Effector memory CD4-positive, alpha-beta T cell (primary cell): ENCODE results near the gene DROSHA.

Experiments
- DNase-seq, 3 donors: peaks; one replicate each; pipeline ENCODE4 v3.0.0-alpha.2; 2020
- H3K27ac ChIP-seq: 2 replicates; pipeline ENCODE4 v1.7.0; 2013; ENCODE audit warnings: mild to moderate bottlenecking, low read length, moderate library complexity; ENCODE audit not compliant: insufficient read depth, poor library complexity, severe bottlenecking
- H3K27me3 ChIP-seq: replicated peaks from 2 replicates; pipeline ENCODE4 v1.7.0; 2013; ENCODE audit warnings: mild to moderate bottlenecking, low read length; ENCODE audit not compliant: insufficient read depth, control insufficient read depth, poor library complexity, severe bottlenecking
- H3K36me3 ChIP-seq: 2 replicates; pipeline ENCODE4 v1.7.0; 2013; ENCODE audit warnings: mild to moderate bottlenecking, low read length, moderate library complexity; ENCODE audit not compliant: control insufficient read depth, insufficient read depth
- H3K4me1 ChIP-seq: 2 replicates; pipeline ENCODE4 v1.7.0; 2013; ENCODE audit warnings: low read length, mild to moderate bottlenecking; ENCODE audit not compliant: control insufficient read depth, insufficient read depth, poor library complexity, severe bottlenecking
- H3K4me3 ChIP-seq: 2 replicates; pipeline ENCODE4 v1.7.0; 2013; ENCODE audit warnings: low read length, low read depth, mild to moderate bottlenecking; ENCODE audit not compliant: insufficient read depth, poor library complexity, severe bottlenecking
- H3K9me3 ChIP-seq: 2 replicates; pipeline ENCODE4 v1.7.0; 2013; ENCODE audit warnings: mild to moderate bottlenecking, low read length, moderate library complexity; ENCODE audit not compliant: control insufficient read depth

DROSHA gene

DNA sequence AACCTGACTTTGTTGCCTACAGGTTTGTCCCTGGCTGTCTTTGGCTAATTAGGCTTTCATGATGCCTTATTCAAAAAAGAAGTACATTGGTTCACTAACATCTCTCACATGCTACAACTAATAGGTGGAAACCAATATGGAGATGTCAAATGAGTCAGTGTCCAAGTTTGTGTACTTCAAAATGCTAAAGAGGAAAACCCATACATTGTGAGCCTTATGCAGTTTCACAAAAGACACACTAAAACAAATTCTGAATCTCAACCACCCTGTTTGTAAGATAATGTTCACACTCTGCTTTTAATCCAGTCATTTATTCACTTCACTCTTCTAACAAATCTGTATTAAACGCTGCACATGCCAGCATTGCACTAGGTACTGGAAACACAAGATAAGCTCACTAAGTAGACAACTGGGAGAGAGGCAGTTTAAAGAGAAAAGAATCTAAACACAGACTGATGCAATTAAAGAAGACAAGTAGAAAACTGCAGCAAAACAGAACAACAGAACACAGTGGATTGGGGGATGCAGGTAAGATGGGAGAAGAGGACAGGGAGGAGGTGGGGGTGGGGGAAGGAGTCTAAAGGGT is 104.1 kb downstream of the DROSHA start:
- Histone ChIP-seq H3K27me3 (no peaks in the 10 kb centered on the region), H3K4me1 (no peaks in the 10 kb centered on the region), H3K9me3 (no peaks in the 10 kb centered on the region), H3K27ac (no peak overlapping the region), H3K36me3 (peaks cover 15% of the 10 kb centered on the region), H3K4me3 (no peak overlapping the region)
- DNase-seq: no peak

DNA sequence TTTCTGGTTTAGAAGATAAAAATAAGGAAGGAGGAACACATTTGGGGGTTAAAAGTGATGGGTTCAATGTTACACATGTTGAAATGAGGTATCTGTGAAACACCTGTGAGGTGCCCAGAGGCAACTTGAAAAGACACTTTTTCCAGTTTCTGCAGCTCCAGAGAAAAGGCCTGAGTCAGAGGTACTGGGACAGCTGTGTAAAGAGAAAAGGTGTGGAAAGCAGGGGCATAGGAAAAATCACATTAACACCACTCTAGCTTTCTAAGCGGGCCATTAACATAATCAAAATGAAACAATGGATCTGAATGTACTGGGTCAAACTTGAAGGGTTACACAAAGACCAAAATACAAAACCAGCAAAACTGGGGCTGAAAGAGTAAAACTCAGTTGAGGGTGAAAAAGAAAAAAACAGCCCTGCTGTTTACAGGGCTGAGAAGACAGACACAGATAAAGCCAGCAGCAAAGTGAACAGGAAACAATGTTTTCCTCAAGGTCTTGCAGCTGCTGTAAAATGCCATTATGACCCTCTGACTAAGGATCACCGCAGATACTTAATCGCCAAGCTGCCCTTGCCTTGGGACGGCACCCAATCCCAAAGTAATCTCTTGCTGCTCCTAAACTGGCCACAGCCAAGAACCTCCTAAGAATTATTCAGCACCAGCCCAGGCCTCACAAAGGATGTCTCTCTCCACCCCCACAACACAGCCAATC is 104.7 kb downstream of the DROSHA start:
- H3K4me3 ChIP-seq: no peak overlapping the region
- no peaks in the 10 kb centered on the region for H3K4me1 ChIP-seq
- H3K36me3 ChIP-seq: peaks cover 21% of the 10 kb centered on the region
- no peaks in the 10 kb centered on the region for H3K9me3 ChIP-seq
- no peaks in the 10 kb centered on the region for H3K27me3 ChIP-seq
- no peak for DNase-seq
- H3K27ac ChIP-seq: no peak overlapping the region

DNA sequence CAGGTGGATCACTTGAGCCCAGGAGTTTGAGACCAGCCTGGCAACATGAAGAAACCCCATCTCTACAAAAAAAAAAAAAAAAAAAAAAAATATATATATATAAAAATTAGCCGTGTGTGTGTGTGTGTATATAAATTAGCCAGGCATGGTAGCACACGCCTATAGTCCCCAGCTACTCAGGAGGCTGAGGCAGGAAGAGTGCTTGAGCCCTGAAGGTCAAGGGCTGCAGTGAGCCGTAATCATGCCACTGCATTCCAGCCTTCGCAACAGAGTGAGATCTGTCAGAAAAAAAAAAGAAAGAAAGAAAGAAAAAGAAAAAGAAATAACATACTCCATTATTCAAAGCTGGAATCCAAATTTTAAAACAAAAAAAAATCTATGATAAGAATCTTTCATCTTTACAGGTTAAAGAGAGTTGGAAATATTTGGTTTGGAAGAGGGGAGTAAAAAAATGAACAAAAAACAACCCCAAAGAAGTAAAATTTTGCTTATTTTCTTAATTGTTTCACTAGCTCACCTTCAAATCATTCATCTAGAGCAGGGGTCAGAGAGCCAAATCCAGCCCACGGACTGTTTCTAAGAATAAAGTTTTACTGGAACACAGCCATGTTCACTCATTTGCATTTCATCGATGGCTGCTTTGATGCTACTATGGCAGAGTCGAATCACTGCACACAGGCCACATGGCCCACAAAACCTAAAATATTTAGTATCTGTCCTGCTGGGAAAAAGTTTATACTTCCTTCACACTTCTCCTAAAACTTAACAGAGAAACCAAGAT is 109.9 kb downstream of the DROSHA start:
- Histone ChIP-seq H3K4me3 (no peak overlapping the region), H3K36me3 (peaks cover 55% of the 10 kb centered on the region), H3K27me3 (no peaks in the 10 kb centered on the region), H3K4me1 (no peaks in the 10 kb centered on the region), H3K27ac (no peak overlapping the region), H3K9me3 (no peaks in the 10 kb centered on the region)
- DNase-seq: no peak

DNA sequence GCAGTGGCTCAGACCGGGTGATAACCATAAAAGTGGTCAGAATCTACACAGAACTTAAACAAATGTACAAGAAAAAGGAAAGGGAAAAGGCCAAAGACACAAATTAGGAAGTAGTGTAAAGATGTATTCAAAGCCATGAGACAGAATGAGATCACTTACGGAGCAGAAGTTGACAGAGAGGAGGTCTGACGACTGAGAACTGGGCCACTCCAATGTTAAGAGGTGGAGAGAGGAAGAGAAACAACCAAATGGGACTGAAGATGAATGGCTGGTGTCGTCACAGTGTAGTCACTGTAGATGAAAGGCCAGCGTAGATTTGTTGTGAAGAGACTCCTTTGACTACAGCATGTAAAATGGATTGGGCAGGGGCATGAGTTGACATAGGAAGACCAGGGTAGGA is 114.4 kb downstream of the DROSHA start:
- DNase-seq: no peak
- Histone ChIP-seq H3K36me3 (peaks cover 69% of the 10 kb centered on the region), H3K4me3 (no peak overlapping the region), H3K27me3 (no peaks in the 10 kb centered on the region), H3K27ac (no peak overlapping the region), H3K9me3 (no peaks in the 10 kb centered on the region), H3K4me1 (no peaks in the 10 kb centered on the region)

DNA sequence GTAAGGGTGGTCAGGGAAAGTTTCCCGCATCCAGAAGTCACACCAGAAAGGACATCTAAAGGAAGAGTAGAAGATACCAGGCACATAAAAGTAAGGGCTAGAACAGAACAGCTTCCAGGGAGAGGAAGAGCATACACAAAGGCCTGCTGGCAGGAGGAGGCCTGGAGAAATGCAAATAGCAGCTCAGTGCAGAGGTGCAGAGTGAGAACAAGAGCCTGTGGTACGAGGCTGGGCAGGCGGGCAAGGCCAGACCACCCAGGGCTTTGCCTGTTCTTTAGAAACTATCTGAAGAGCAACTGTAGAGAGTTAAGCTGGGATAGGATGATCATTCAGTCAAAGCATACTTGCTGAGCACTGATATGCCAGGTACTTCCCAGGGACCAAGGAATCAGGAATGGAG is 115.3 kb downstream of the DROSHA start:
- H3K27ac ChIP-seq: no peak overlapping the region
- no peak for DNase-seq
- peaks cover 67% of the 10 kb centered on the region for H3K36me3 ChIP-seq
- H3K4me3 ChIP-seq: no peak overlapping the region
- no peaks in the 10 kb centered on the region for H3K4me1 ChIP-seq
- no peaks in the 10 kb centered on the region for H3K9me3 ChIP-seq
- no peaks in the 10 kb centered on the region for H3K27me3 ChIP-seq

- H3K4me3 ChIP-seq: no peak overlapping the region
- H3K36me3 ChIP-seq: peaks cover 62% of the 10 kb centered on the region
- no peaks in the 10 kb centered on the region for H3K4me1 ChIP-seq
- DNase-seq: no peak
- no peaks in the 10 kb centered on the region for H3K9me3 ChIP-seq
- H3K27me3 ChIP-seq: no peaks in the 10 kb centered on the region
- no peak overlapping the region for H3K27ac ChIP-seq
These were observed 115.9 kb downstream of the DROSHA start for GRCh38 chr5:31415960-31416359.

- Histone ChIP-seq H3K27me3 (no peaks in the 10 kb centered on the region), H3K4me1 (no peaks in the 10 kb centered on the region), H3K9me3 (no peaks in the 10 kb centered on the region), H3K4me3 (no peak overlapping the region), H3K27ac (no peak overlapping the region), H3K36me3 (peaks cover 62% of the 10 kb centered on the region)
- no peak for DNase-seq
These were observed 116.6 kb downstream of the DROSHA start for GRCh38 chr5:31415009-31415923.

DNA sequence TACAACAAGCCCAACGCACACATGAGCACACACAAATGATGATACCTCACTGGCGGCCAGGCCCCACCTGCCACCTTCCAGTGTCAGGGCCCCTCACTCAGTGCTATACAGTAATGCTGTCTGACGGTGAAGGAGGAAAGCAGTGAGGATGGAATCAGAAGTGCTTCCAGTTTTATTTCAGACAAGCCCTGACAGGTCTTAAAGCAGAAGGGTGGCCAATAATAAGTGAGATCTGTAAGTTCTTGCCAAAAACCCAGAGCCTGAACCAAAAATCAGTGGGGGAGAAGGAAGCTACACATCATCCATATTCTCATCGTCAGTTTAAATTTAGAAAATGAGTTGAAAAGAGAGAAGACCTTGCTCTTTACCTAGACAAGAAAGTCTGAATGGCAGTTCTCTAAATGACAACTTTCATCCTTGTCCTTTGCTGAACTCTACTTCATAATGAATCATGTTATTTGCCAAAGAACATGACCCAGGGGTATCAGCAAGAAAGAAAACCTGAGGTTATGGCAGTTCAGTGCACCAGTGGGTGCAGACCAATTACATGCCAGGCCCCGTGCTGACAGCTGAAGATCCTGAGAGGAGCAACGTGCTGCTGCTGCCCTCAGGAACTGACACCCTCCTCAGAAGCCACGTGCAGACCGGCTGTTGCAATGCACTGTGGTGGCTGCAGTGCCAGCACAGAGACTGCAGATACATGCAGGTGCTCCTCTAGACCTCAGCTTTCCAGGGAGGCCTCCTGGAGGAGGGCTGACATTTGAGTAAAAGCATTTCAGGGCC is 118.7 kb downstream of the DROSHA start:
- Histone ChIP-seq H3K27ac (no peak overlapping the region), H3K27me3 (no peaks in the 10 kb centered on the region), H3K9me3 (no peaks in the 10 kb centered on the region), H3K4me1 (no peaks in the 10 kb centered on the region), H3K4me3 (no peak overlapping the region), H3K36me3 (peaks cover 44% of the 10 kb centered on the region)
- DNase-seq: no peak

GRCh38 chr5:31412324-31412723 is 119.6 kb downstream of the DROSHA start:
- Histone ChIP-seq H3K4me1 (no peaks in the 10 kb centered on the region), H3K27me3 (no peaks in the 10 kb centered on the region), H3K36me3 (peaks cover 42% of the 10 kb centered on the region), H3K27ac (no peak overlapping the region), H3K9me3 (no peaks in the 10 kb centered on the region), H3K4me3 (no peak overlapping the region)
- no peak for DNase-seq
